ENCODE data around the gene RNF145. TPM values are rescaled to one million over a fixed set of nuclear protein-coding genes. Genes with fewer than 3 reads are reported as not detected.

The RNF145 gene, protein sequence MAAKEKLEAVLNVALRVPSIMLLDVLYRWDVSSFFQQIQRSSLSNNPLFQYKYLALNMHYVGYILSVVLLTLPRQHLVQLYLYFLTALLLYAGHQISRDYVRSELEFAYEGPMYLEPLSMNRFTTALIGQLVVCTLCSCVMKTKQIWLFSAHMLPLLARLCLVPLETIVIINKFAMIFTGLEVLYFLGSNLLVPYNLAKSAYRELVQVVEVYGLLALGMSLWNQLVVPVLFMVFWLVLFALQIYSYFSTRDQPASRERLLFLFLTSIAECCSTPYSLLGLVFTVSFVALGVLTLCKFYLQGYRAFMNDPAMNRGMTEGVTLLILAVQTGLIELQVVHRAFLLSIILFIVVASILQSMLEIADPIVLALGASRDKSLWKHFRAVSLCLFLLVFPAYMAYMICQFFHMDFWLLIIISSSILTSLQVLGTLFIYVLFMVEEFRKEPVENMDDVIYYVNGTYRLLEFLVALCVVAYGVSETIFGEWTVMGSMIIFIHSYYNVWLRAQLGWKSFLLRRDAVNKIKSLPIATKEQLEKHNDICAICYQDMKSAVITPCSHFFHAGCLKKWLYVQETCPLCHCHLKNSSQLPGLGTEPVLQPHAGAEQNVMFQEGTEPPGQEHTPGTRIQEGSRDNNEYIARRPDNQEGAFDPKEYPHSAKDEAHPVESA
- 10 to 100 TPM; 39.7 to 56.4 (median 53.1) TPM for total RNA-seq

DNA sequence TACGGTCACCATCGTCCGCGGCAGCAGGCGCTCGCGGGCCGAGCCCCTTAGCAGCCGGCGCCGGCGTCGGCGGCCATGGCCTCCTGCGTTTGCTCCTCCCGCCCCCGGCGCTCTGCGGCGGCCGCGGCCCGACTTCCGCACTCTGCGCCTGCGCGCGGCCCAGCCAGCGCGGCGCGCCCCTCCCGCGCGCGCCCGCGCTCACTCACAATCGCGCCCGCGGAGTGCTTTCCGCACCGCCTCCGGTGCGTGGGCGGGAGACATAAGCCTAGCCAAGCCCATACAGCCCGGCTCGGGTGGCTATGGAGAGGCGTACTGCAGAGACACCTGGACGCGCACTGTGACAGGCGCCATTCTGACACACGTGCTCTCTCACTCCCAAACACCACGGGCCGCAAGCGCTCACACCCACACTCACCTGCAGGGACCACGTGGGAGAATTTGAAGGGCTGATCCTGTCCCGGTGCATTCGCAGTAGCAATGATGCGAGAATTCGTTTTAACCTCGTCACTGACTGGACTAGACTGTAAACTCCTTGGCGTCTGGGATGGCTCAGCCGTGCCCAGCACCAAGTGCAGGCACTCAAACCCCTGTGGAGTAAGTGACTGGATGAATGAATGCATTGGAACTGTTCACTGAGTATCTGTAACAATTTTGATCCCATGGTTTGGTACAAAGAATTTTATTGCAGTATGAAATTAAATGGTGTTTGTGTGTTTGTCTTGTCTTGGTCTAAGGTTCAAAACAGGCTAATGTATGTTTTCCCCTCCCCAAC, at the start of gene RNF145:
Gene RNF145 (minus strand): TSS at position 116 of the 772 bp plus-strand sequence. CDS start 5,936 bp downstream, outside the sequence.
- peak; percentile 91 for ATAC-seq (ENCODE audit: low FRiP score)
- DNase-seq (ENCODE audit: low spot score) = peak; percentile 86
- TF ChIP-seq CTCF (IDR thresholded peaks at IDR 0.05) = no peak

DNA sequence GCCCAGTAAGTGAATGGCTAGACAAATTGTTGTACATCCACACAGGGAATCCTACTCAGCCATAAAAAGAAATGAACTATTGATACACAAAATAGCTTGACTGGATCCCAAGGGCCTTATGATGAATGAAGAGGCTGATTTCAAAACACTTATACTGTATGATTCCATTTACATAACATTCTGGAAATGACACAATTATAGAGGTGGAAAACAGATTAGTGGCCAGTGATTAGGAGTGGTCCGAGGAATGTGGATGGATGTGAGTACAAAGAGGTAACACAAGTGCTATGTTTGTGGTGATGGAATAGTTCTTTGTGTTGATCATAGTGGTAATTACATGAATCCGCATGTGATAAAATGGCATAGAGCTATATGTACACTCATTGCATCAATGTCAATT, 49.0 kb upstream of the RNF145 start:
- DNase-seq (ENCODE audit: low spot score) (no peak), ATAC-seq (ENCODE audit: low FRiP score) (no peak)
- no peak for TF ChIP-seq CTCF (IDR thresholded peaks at IDR 0.05)

GRCh38 chr5:159257629-159258283, 48.4 kb upstream of the RNF145 start:
- no peak for ATAC-seq (ENCODE audit: low FRiP score)
- no peak for DNase-seq (ENCODE audit: low spot score)
- TF ChIP-seq CTCF (IDR thresholded peaks at IDR 0.05) = no peak

- ATAC-seq (ENCODE audit: low FRiP score) (no peak), DNase-seq (ENCODE audit: low spot score) (no peak)
- no peak for TF ChIP-seq CTCF (IDR thresholded peaks at IDR 0.05)
Measured at GRCh38 chr5:159257007-159257406, 47.7 kb upstream of the RNF145 start.

DNA sequence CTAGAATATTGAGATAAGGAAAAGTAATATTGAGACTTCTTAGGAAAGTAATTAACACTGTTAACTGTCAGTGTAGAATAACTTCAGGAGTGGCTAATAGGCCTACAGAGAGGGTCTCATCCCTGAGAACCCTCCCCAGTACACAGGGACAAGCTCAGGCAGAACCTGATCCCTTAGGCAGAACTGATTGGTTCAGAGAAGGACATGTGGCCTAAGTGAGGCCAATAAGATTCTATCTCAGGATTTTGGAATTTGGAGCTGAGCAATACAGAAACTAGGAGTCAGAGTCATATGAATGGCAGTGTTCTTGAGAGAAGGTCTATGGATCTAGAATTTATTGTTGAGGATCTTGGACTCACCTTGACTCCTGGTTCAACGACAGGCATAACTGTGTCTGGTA, 42.8 kb upstream of the RNF145 start:
- ATAC-seq (ENCODE audit: low FRiP score) (no peak), DNase-seq (ENCODE audit: low spot score) (no peak)
- TF ChIP-seq CTCF (IDR thresholded peaks at IDR 0.05) = no peak

- DNase-seq (ENCODE audit: low spot score) (no peak), ATAC-seq (ENCODE audit: low FRiP score) (no peak)
- TF ChIP-seq CTCF (IDR thresholded peaks at IDR 0.05) = no peak
Measured at GRCh38 chr5:159249158-159249557, 39.8 kb upstream of the RNF145 start.

All from omental fat pad (tissue), 4 donors.